ENCODE measurements around the gene COL9A2.
A peak's percentile ranks its signal among the peaks of the same experiment; 100 is the strongest.

Gene COL9A2

GRCh38 chr1:40318476-40318875, 1.4 kb upstream of the COL9A2 start:
- DNase-seq (ENCODE audit: low spot score), result no peak

GRCh38 chr1:40317394-40318074, 448 bp upstream of the COL9A2 start:
- DNase-seq (ENCODE audit: low spot score), result no peak

- DNase-seq (ENCODE audit: low spot score), result no peak
Observed at GRCh38 chr1:40315795-40316594, 1.1 kb downstream of the COL9A2 start.

GRCh38 chr1:40315239-40315794, 1.8 kb downstream of the COL9A2 start:
- DNase-seq (ENCODE audit: low spot score), result peak; percentile 88

DNA sequence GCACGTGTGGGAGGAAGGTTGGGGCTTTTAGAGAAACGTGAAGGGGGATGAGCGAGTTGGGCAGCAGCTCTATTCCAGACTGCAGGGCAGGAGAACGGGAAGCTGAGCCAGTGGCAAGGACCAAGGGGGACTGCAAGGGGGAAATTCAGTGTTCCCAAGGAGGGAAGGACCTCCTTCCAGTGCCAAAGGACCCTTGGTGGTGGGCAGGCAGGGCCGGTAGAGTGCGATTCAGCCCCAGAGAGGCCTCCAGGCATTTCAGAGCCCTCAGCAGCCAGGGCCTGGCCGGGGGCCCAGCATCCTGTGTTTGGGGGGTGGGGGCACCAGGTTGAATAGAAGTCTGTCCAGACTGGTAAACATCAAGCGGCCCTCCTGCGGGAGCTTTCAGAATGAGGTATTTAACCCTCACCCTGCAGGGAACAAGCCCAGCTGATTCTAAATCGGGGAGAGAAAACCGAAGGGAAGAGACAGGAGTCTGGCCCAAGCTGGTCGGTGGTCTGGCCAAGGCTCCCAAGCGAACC, 2.3 kb downstream of the COL9A2 start:
- DNase-seq (ENCODE audit: low spot score), result no peak

- DNase-seq (ENCODE audit: low spot score), result no peak
Observed at GRCh38 chr1:40313958-40314720, 2.9 kb downstream of the COL9A2 start.

GRCh38 chr1:40313329-40313957, 3.6 kb downstream of the COL9A2 start:
- no peak for DNase-seq (ENCODE audit: low spot score)

- no peak for DNase-seq (ENCODE audit: low spot score)
Observed at GRCh38 chr1:40312238-40313205, 4.6 kb downstream of the COL9A2 start.

DNA sequence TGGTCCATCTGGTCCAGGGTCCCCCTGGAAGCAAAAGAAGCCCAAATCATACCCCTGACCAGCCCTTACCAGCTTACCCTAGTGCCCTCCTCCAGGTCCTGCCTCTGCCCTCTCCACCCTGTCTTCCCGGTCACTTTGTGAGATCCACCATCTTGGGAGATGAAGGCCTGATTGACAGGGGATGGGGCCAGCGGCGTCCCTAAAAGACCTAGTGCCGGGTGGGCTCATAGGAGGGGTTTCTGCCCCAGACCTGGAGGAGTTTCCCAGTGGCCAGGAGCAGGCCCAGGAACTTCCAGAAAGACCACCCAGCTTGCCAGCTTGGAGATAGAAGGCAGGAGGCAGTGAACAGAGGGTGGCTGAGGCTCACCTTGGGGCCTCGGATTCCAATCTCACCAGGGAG, 5.4 kb downstream of the COL9A2 start:
- no peak for DNase-seq (ENCODE audit: low spot score)

GRCh38 chr1:40310983-40311642, 6.0 kb downstream of the COL9A2 start:
- no peak for DNase-seq (ENCODE audit: low spot score)

DNA sequence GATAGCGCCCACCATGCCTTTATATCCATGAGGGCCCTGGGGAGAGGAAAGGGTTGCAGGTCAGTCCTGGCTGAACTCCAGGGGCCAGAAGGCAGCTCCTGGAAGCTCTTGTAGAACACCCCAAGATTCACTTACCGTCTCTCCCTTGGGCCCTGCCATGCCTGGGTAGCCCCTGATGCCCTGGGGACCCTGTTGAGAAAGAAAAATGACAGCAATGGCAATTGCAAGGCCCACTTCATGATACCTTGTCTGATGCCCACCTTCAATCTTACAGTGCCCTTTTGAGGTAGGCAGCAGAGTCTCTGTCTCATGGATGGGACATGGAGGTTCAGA, 7.0 kb downstream of the COL9A2 start:
- no peak for DNase-seq (ENCODE audit: low spot score)

- DNase-seq (ENCODE audit: low spot score), result no peak
Observed at GRCh38 chr1:40309374-40310128, 7.5 kb downstream of the COL9A2 start.

- DNase-seq (ENCODE audit: low spot score), result no peak
Observed at GRCh38 chr1:40308036-40308727, 8.9 kb downstream of the COL9A2 start.

GRCh38 chr1:40307186-40307585, 9.9 kb downstream of the COL9A2 start:
- no peak for DNase-seq (ENCODE audit: low spot score)

DNA sequence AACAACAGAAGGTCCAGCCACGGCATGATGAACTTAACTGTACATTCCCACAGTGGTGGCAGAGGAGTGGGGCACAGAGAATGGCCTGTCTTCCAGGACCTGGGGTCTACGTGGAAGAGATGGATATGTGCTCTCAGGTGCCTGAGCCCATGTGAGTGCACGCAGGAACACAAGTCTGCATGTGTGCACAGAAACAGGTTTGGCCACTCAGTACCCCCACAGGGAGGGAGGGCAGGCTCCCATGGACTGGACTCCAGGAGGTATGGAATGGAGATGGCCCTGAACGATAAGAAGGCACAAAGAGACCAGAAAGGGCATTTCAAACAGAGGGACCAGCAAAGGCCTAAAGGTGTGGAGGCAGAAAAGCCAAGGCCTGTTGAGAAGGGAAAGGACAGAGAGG, 10.8 kb downstream of the COL9A2 start:
- DNase-seq (ENCODE audit: low spot score), result no peak

DNA sequence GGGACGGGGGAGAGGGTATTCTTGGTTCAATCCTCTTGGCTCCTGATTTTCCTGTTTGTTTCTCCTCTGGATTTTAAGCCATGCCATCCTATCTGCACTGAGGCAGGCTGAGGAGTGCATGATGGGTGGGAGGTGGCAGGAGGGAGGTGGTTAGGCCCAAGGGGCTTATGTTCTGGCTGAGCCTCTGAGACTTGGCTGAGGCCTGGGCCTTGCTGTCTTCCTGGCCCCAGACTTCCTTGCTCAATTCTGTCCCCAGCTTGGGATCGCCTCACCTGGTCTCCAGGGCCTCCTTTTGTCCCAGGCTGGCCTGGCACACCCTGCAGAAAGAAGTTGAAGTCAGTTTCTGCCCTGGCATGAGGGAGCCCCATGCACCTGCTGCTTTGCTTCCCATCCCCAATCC, 11.2 kb downstream of the COL9A2 start:
- no peak for DNase-seq (ENCODE audit: low spot score)

- DNase-seq (ENCODE audit: low spot score), result no peak
Observed at GRCh38 chr1:40305451-40305850, 11.6 kb downstream of the COL9A2 start.

GRCh38 chr1:40303790-40304189, 13.3 kb downstream of the COL9A2 start:
- no peak for DNase-seq (ENCODE audit: low spot score)

Measured in AG08395 (cell line).